ENCODE measurements around the gene VOPP1.

DNA sequence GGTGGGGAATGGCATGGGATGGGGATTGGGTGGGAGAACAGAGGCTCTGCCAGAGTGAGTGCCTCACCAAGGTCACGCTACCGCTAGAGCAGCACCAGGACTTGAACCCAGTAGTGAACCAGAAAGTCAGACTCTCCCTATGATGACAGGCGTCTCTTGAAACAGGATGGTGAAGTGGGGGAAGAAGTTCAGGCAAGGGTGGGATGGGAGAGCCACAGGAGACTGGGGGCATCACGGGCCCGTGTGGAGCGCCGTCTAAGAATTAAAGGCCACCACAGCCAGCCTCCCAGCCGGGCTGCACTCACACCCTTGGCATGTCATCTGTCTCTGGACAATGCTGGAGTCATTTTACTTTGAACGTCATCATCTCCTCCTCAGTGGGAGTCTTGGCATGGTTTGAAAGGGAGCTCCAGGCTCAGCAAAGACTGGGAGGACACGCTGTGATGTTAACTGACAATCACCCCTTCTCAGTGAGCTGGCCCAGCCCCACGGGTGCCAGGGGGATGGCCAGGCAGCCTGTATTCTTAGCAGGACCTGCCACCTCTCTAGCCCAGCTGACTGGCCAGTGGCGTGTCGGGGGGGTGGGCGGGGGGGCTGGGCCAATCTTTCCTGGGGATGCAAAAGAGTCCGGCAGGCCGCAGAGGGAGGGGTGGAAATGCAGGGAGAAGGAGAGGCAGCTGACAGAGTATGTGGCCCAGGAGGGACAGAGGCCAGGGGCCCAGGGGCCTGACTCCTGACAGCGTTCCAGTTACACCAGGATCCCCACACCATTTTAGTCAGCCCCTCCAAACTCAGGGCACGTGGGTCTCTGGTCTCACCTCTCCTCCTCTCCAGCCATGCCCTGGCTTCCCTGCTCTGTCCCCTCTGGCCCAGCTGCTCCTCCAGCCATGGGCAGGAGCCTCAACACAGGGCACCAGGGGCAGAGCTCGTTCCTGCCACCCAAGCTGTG lies 96.2 kb downstream of the VOPP1 start:
- TF ChIP-seq POLR2A (IDR thresholded peaks at IDR 0.05; ENCODE audit: low read length) (no peak), GATA1 (IDR thresholded peaks at IDR 0.05; ENCODE audit: low read depth, low read length) (no peak)

Data from erythroblast (primary cell).